GM18508 (cell line): ENCODE data around the gene TOPBP1.
"Not testable (repeated sequence)": the region's sequence is repeated elsewhere in the genome, so short reads cannot be mapped to it uniquely, and the experiment has no call there.

ENCODE experiments used
- ATAC-seq: cut with Tn5 transposase; IDR thresholded peaks from one replicate; pipeline ENCODE4 v1.9.1; 2021; ENCODE audit warnings: moderate number of reproducible peaks; ENCODE audit not compliant: insufficient read depth, unreplicated experiment

TOPBP1 gene

DNA sequence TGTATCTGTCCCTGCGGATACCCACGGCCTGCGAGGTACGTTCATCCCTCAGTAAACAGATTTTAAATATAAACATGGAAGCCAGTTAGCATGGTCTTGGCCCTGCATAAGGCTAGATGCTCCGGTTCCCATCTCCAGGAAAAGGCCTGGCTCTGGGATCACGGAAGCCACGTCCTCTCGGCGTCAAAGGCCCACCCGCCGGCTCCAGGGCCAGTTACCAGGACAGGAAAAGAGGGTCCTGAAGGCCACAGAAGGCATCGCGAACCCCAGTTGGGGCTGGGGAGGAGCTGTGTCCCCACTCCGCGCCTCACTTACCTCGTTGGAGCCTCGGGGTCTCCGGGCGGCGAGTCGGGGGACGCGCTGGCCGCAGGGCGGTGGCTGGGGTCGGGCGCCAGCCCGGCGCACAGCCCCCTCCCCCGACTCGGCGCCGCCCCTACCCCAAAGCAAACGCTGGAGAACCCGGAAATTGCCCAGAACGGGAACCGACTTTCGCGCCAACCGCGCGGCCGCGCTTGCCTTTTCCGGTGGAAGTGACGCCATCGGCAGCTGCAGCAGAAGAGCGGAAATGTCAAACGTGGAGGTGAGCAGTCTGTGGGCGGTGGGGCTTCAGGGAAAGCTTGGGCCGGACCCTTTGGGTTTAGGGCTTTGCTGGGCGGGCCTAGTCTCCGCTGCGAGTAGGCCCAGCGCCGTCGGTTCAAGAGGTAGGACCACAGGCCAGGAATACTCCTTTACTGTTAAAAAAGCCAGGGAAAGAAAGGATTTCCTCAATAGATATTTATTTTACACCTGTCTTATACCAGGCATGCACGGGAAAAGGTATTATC is at the start of gene TOPBP1:
Gene TOPBP1 (minus strand): TSS at position 488 of the 824 bp plus-strand sequence. CDS start 814 bp downstream, outside the sequence.
- peak; percentile 60 for ATAC-seq

DNA sequence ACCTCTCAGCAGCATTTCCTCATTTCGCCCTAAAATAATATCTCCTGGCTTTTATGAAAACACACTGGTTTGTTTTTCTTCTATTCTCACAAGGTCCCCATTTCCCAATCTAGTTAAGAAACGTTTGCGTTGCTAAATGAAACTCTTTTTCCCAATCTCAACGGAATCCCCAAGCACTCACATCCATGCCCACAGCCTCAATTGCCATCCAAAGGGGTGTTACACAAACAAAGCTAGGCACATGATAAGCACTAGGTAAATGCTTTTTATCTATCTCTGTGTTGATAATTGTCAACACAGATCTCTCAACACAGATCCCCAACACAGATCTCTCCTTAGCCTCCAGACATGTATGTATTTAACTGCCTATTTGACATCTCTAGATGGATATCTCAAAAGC is 49.3 kb upstream of the TOPBP1 start:
- ATAC-seq = no peak

DNA sequence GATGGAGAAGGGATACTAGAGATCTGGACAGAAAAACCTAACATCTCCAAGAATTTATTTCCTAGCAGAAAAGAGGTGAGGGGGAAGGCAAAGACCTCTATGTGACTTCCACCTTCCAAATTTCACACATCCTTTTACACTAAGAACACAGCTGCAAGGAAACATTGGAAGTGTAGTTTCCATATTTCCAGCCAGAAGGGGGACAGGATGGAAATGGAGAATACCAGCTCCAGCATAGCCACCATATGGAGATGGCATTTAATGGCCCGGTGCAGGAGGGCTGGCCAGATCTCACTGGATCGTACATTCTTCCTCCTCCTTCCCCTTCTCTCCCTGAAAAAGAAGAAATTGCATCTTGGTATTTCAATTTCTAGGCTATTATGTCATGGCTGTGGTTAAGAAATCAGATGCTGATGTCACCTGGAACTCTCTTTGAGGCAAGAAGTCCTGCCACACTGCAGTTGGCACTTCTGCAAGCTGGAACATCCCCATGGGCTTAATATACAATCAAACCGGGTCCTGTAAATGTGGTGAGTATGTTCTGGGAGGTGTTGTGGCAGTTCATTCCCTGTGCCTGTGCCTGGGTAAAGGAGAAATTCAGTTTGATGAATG is 47.5 kb upstream of the TOPBP1 start:
- no peak for ATAC-seq

DNA sequence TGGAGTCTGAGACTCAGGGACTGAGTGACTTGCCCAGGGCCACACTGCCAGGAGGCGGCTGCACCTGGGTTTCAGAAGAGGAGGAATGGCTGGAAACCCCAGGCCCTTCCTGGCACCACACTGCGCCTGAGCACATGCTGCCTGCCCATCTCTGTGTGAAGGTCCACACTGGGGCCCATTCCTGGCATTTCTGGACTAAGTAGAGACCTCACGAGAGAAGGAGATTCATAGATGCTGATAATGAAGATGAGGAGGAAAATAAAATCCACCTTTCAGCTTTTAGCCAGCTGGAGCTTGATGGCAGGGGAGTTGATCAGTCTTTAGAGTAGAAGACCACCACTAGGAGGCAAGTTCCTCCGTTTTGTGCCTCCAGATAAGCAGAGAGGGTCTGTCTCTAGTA is 44.3 kb upstream of the TOPBP1 start:
- ATAC-seq = no peak

- no peak for ATAC-seq
These were observed 42.2 kb upstream of the TOPBP1 start for GRCh38 chr3:133703915-133704314.

GRCh38 chr3:133701435-133702358 is 40.0 kb upstream of the TOPBP1 start:
- no peak for ATAC-seq

DNA sequence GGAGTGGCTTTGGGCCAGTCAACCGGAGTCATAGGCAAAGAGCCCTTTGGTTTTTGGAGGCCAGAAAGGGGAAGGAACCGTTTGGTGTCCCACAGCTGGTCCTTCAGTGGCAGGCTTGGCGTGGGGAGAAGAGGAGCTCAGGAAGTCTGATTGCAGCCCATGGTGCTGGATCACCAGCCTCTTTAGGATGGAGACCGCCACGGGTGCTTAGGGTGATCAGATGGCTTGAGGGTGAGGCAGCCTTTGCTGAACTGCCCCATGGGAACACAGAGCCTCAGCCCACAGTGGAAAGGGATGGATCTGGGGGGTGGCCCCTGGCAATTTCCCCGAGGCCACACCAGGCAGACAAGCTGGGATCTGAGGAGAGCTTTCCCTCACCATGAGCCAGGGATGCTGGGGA is 38.6 kb upstream of the TOPBP1 start:
- ATAC-seq = no peak

GRCh38 chr3:133699903-133700302 is 38.2 kb upstream of the TOPBP1 start:
- ATAC-seq = no peak

GRCh38 chr3:133699467-133699866 is 37.7 kb upstream of the TOPBP1 start:
- no peak for ATAC-seq

DNA sequence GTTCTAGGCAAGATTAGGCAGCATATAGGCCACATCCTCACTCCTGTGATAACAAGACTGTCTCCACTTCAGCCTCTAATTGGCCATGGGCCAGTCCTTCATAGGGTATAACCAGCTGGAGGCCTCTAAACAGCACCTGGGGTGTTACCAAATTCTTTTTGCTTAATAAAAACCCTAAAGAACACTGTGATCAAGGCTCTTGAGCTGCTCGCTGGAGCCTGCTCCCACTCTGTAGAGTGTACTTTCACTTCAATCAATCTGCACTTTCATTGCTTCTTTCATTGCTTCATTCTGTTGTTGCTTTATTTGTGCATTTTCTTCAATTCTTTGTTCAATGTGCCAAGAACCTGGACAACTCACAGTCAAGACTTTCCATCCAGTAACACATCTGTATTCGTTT is 36.2 kb upstream of the TOPBP1 start:
- no peak for ATAC-seq

GRCh38 chr3:133695560-133696171 is 33.9 kb upstream of the TOPBP1 start:
- ATAC-seq = no peak

- no peak for ATAC-seq
These were observed 32.8 kb upstream of the TOPBP1 start for GRCh38 chr3:133694288-133695268.

DNA sequence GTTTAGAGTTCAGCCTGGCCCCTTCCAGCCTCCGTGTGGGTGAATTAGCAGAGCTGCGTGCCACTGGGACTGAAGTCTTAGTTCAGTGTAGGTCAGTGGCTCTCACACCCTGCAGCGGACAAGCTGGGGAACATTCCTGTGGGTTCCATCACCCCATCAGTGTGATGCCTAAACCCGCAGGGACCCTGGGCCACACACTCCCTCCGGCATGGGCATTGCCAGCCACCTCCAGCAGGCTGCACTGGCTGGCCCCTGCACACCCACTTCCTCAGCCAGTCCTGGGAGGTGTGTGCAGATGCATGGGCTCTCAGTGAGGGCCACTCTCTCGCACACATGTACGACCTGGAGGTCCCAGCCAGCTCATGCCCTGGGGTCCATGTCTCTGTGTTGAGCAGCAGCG is 32.1 kb upstream of the TOPBP1 start:
- no peak for ATAC-seq

- ATAC-seq = no peak
These were observed 31.0 kb upstream of the TOPBP1 start for GRCh38 chr3:133692759-133693158.

- no peak for ATAC-seq
These were observed 29.7 kb upstream of the TOPBP1 start for GRCh38 chr3:133691273-133692107.

DNA sequence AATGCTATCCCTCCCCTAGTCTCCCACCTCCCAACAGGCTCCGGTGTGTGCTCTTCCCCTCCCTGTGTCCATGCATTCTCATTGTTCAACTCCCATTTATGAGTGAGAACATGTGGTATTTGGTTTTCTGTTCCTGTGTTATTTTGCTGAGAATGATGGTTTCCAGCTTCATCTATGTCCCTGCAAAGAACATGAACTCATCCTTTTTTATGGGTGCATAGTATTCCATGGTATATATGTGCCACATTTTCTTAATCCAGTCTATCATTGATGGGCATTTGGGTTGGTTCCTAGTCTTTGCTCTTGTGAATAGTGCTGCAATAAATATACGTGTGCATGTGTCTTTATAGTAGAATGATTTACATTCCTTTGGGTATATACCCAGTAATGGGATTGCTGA is 16.3 kb upstream of the TOPBP1 start:
- not testable (repeated sequence) for ATAC-seq

GRCh38 chr3:133676336-133677118 is 14.8 kb upstream of the TOPBP1 start:
- no peak for ATAC-seq
